GM18517 (cell line): ENCODE results near the gene CUEDC1.
"Not testable (repeated sequence)": the region's sequence is repeated elsewhere in the genome, so short reads cannot be mapped to it uniquely, and the experiment has no call there.

Experiments
- ATAC-seq: cut with Tn5 transposase; IDR thresholded peaks from one replicate; pipeline ENCODE4 v1.9.1; 2021; ENCODE audit warnings: mild to moderate bottlenecking, moderate library complexity; ENCODE audit not compliant: unreplicated experiment

CUEDC1 gene

GRCh38 chr17:57846056-57846945, 108.9 kb downstream of the CUEDC1 start:
- not testable (repeated sequence) for ATAC-seq

- no peak for ATAC-seq
Measured at GRCh38 chr17:57842280-57842679, 112.9 kb downstream of the CUEDC1 start.

GRCh38 chr17:57839571-57839923, 115.7 kb downstream of the CUEDC1 start:
- no peak for ATAC-seq

- no peak for ATAC-seq
Measured at GRCh38 chr17:57838857-57839570, 116.2 kb downstream of the CUEDC1 start.

GRCh38 chr17:57838453-57838852, 116.8 kb downstream of the CUEDC1 start:
- ATAC-seq, result no peak

GRCh38 chr17:57835333-57835900, 119.8 kb downstream of the CUEDC1 start:
- ATAC-seq, result no peak

GRCh38 chr17:57834146-57834741, 121.0 kb downstream of the CUEDC1 start:
- no peak for ATAC-seq

GRCh38 chr17:57833179-57833939, 121.9 kb downstream of the CUEDC1 start:
- no peak for ATAC-seq

- no peak for ATAC-seq
Measured at GRCh38 chr17:57832314-57833178, 122.7 kb downstream of the CUEDC1 start.

GRCh38 chr17:57830880-57831279, 124.3 kb downstream of the CUEDC1 start:
- no peak for ATAC-seq

- ATAC-seq, result no peak
Measured at GRCh38 chr17:57823469-57824401, 131.5 kb downstream of the CUEDC1 start.

- ATAC-seq, result no peak
Measured at GRCh38 chr17:57819867-57820266, 135.3 kb downstream of the CUEDC1 start.

GRCh38 chr17:57819285-57819684, 135.9 kb downstream of the CUEDC1 start:
- ATAC-seq, result no peak

GRCh38 chr17:57818066-57818465, 137.1 kb downstream of the CUEDC1 start:
- ATAC-seq, result no peak

GRCh38 chr17:57817299-57817698, 137.9 kb downstream of the CUEDC1 start:
- ATAC-seq, result no peak

- ATAC-seq, result no peak
Measured at GRCh38 chr17:57814421-57814820, 140.8 kb downstream of the CUEDC1 start.

- no peak for ATAC-seq
Measured at GRCh38 chr17:57811638-57812280, 143.5 kb downstream of the CUEDC1 start.
